Upper lobe of left lung (tissue), 4 donors: ENCODE data around the gene ANKZF1.

Source experiments
- EP300 ChIP-seq, 4 donors: sonication (generic); formaldehyde crosslinking; IDR thresholded peaks; one replicate each; pipeline ENCODE4 v1.5.1; 2017; ENCODE audit warnings: antibody characterized with exemption in 4 of 4, control low read depth in 2 of 4
- POLR2A ChIP-seq, 4 donors: fragments of 450-650 bp; IDR thresholded peaks; one replicate each; pipeline ENCODE4 v1.5.1; 2016 to 2017; ENCODE audit warnings: antibody characterized with exemption in 4 of 4, mild to moderate bottlenecking in 2 of 4
- POLR2AphosphoS5 ChIP-seq, 2 donors: sonication (generic); formaldehyde crosslinking; IDR thresholded peaks; one replicate each; pipeline ENCODE4 v1.5.1; 2017; ENCODE audit warnings: antibody characterized with exemption in 2 of 2
- TF ChIP-seq, protein P1 (sequence below), 6 experiments: fragments of 450-650 bp in 4 of 6; fragments of 200-600 bp in 2 of 6; sonication (generic) in 2 of 6; IDR thresholded peaks; one replicate each; pipeline ENCODE4 v1.5.1; 2016 to 2019; ENCODE audit warnings: antibody characterized with exemption in 6 of 6

DNA sequence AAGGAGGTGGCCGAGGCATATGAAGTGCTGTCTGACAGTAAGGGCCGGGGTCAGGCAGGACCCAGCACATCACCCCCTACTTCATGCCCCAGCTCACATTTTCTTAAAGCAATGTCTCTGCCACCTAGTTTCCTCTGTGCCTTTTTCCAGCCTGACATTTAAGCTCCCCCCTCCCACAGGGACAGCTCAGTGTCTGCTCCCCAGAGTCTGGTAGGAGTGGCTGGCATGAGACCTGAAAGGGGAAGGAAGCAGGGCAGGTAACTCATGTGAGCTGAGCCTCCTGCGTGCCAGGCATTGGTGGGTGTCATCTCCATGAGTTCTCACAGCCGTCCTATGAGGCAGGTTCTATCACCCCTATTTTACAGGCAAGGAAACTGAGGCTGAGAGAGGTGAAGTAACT is 51.0 kb downstream of the ANKZF1 start:
- no peak for TF ChIP-seq EP300 (IDR thresholded peaks at IDR 0.05)
- TF ChIP-seq, protein P1, sequence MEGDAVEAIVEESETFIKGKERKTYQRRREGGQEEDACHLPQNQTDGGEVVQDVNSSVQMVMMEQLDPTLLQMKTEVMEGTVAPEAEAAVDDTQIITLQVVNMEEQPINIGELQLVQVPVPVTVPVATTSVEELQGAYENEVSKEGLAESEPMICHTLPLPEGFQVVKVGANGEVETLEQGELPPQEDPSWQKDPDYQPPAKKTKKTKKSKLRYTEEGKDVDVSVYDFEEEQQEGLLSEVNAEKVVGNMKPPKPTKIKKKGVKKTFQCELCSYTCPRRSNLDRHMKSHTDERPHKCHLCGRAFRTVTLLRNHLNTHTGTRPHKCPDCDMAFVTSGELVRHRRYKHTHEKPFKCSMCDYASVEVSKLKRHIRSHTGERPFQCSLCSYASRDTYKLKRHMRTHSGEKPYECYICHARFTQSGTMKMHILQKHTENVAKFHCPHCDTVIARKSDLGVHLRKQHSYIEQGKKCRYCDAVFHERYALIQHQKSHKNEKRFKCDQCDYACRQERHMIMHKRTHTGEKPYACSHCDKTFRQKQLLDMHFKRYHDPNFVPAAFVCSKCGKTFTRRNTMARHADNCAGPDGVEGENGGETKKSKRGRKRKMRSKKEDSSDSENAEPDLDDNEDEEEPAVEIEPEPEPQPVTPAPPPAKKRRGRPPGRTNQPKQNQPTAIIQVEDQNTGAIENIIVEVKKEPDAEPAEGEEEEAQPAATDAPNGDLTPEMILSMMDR (IDR thresholded peaks at IDR 0.05), result no peak
- no peak for TF ChIP-seq POLR2A (IDR thresholded peaks at IDR 0.05)
- TF ChIP-seq POLR2AphosphoS5 (IDR thresholded peaks at IDR 0.05), result no peak
